ENCODE data around the gene GLUD1. TPM values are rescaled to one million over a fixed set of nuclear protein-coding genes. Genes with fewer than 3 reads are reported as not detected.
"Not testable (repeated sequence)": the region's sequence is repeated elsewhere in the genome, so short reads cannot be mapped to it uniquely, and the experiment has no call there.

GLUD1 gene
- 101 TPM for total RNA-seq
- long read RNA-seq, transcript GLUD1-201 (13 exons, 3,039 nt): major isoform, 316 of 329 reads
- long read RNA-seq, partial matches to known transcripts: 6 of 329 reads
- long read RNA-seq, other reads (novel, unspliced or antisense): 7 of 329 reads

DNA sequence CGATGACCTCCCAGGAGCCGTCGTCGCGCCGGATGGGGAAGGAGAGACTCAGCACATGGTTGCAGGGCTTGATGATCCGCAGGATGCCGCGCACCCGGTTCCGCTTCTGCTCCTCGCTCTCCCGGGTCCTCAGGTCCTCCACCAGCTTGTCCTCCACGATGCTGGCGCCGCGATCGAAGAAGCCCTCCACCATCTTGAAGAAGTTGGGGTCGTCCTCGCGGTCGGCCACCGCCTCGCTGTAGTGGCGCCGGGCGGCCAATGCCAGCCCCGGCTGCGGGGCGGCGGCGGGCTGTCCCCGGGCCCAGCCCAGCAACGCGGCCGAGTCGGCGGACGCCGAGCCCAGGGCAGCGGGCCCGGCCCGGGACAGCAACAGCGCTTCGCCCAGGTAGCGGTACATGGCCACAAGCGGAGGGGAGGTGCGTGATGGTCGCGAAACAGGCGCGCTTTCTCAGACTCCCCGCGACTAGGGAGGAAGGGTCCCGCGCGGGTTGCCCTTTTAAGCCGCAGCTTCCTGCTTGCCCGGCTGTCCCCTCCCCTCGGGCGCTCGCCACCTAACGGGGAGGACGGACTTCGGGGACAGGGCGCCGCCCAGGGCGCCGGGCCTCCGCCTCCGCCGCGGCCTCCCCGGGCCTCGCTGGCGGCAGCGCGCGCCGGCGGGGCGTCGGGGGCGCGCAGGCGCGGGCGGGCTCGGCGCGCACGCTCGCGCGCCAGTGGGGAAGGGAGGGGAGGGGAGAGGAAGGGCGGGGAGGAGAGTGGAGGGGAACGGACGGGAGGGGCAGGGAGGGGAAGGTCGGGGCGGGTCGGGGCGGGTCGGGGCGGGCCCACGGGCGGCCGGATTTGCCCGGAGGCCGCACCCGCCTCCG is at the start of gene GLUD1, which contains the start of gene SHLD2:
Gene GLUD1 (minus strand): TSS at position 471 of the 863 bp plus-strand sequence. CDS start 74 bp downstream, at position 397.
Gene SHLD2 (plus strand): TSS at position 834 of the 863 bp plus-strand sequence. CDS start 56,149 bp downstream, outside the sequence.
- peak; percentile 86 for ATAC-seq (ENCODE audit: poor library complexity)
- peak; percentile 95 for DNase-seq
- intact Hi-C loops (cut with DNase I): no loop called here

DNA sequence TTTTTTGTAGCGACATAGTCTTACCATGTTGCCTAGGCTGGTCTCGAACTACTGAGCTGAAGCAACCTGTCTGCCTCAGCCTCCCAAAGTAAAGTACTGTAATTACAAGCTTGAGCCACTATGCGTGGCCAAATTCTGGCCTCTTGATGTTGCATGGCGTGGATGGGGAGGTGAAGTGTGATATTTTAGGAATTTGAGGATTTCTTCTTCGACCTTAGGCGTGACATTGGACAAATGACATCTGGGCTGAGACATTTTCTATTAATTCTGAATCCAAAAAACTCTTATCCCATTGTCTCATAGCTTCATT is 48.4 kb upstream of the GLUD1 start:
- ATAC-seq (ENCODE audit: poor library complexity); intact Hi-C loops (cut with DNase I); DNase-seq: not testable (repeated sequence)

DNA sequence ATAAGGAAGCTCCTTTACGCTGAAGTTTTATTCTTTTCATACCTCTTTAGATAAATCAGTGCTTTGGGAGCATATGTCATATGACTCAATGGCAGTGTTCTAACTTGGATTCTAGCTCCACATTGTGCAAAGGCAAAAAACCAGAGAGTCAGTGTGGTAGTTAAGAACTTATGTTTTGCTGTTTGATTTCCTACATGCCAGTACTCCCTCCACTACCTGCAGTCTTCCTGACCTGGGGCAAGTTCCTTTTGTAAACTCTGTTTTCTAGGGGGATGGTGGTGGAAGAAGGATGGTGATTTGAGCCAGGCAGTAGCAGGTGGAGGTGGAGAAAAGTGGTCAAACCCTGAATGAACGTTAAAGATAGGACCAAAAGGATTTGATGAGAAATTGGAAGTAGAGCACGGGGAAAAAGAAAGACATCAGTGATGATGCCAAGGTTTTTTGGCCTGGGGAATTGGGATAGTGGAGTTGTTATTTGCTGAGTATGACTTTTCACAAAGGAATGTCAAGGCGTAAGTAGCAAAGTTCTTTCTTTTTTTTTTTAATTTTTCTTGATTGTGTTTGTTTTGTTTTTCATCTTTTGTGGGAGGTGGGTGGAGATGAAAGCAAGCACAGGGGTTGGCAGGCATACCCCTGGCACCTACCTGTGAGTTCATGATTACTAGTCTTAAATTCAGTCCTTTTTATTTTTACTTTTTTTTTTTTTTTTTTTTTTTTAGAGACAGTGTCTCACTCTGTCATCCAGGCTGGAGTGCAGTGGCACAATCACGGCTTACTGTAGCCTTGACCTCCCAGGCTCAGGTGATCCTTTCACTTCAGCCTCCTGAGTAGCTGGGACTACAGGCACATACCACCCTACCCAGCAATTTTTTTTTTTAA is 47.8 kb upstream of the GLUD1 start:
- DNase-seq; intact Hi-C loops (cut with DNase I): not testable (repeated sequence)
- ATAC-seq (ENCODE audit: poor library complexity): peak; percentile 67

DNA sequence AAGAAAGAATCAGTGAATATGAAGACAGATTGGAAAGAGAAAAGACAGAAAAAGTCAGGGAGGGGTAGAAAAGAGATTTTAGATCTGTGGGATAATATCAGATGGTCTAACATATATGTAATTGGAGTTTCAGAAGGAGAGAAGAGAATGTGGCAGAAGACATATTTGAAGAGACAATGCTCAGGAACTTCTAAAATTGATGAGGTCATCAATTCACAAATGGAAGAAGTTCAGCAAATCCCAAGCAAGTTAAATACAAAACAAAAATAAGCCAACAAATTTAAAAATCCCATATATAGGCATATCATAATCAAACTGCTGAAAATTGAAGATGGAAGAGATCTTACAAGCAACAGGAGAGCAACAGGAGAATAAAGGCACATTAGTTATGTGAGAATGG is 42.8 kb upstream of the GLUD1 start:
- ATAC-seq (ENCODE audit: poor library complexity); intact Hi-C loops (cut with DNase I); DNase-seq: not testable (repeated sequence)

DNA sequence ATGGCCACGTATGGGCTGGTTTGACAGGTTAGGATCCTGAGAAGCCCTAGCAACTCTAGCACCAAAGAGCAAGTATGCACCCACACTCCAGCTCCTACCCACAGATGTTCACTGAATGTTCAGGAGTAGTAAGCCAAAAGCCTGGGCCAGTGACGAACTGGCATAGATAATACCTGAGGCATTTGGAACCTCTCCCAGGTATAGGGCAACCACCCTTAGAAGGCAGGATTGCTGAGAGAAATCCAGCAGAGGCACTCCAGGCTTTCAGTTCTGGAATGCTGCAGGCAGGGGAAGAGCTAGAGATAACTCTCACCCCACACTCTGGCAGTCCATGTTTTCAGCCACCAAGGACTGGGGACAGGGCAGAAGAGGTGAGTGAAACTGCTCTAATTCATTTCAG is 39.8 kb upstream of the GLUD1 start:
- ATAC-seq (ENCODE audit: poor library complexity): peak; percentile 89
- DNase-seq; intact Hi-C loops (cut with DNase I): not testable (repeated sequence)

DNA sequence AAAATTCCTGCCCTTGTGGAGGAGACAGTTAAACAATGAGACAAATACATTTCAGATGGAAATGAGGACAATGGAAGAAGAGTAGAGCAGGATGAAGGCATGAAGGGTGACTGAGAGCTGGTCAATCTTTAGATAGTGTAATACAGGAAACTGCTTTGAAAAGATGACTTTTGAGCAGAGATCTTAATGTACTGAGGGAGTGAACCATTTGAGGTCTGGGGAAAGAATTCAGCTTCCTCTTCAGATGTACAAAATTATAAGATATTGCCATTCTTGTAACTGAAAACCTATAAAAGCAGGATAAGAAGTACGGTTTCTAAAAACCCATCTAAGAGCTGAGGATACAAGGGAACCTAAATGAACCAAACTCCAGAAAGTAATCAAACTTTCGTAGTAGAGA is 39.3 kb upstream of the GLUD1 start:
- intact Hi-C loops (cut with DNase I); ATAC-seq (ENCODE audit: poor library complexity); DNase-seq: not testable (repeated sequence)

DNA sequence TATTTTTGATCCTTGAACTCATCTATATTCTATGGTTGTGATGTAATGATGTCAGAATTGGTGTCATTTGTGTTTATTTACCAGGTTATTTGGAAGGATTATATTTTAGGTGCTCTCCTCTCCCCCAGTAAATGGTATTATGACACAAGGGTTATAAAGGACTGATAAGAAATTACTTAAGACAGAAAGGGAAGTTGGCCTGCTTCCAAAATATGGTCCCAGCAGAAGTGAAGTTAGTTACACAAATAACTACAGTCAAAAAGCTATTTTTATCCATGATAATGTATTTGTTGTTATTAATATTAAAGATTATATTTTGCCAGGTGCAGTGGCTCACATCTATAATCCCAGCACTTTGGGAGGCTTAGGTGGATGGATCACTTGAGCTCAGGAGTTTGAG is 37.5 kb upstream of the GLUD1 start:
- intact Hi-C loops (cut with DNase I); DNase-seq: not testable (repeated sequence)

DNA sequence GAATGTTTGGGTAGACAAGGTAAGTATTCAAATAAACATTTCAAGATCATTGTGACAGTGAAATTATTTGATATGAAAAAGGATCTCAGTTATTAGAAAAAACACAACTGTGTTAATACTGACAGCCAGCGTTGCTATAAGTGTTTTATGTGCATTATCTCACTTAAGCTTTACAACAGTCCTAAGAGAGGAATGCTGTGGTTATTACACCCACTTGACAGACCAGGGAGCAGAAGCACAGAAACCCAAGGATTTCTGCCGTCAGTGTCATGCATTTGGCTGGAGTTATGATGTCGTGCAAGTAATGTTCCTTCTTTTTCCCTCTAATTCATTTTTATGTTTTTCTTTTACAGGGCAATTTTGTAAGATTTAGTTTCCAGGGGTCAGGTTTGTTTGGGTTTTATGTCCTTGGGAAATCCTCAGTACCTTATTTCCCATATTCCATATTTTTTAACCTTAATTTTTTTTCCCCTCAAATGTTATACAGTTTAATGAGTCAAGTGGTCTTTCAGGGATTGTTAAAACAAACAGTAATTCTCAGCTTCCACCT is 33.0 kb upstream of the GLUD1 start:
- intact Hi-C loops (cut with DNase I); ATAC-seq (ENCODE audit: poor library complexity); DNase-seq: not testable (repeated sequence)

More for the DNA sequence above, 37.5 kb upstream of the GLUD1 start:
- not testable (repeated sequence) for ATAC-seq (ENCODE audit: poor library complexity)

DNA sequence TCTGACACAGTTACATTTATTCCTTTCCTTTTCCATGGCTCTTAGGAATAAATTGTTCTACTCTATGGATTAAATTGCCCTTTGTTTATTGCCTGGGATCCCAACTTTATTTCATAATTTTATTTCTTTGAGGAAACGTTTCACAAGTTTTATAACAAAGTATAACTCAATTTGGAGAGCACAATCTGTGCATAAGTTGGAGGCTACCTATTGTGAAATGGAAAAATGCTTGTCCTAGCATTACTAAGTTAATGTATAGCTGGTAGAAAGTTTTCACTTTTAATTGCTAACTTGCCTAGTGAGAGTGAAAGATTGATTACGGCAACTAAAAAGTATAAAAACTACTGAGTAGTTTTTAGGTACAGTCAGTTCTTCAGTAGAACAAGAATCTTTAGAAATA is 32.4 kb upstream of the GLUD1 start:
- intact Hi-C loops (cut with DNase I); ATAC-seq (ENCODE audit: poor library complexity); DNase-seq: not testable (repeated sequence)

DNA sequence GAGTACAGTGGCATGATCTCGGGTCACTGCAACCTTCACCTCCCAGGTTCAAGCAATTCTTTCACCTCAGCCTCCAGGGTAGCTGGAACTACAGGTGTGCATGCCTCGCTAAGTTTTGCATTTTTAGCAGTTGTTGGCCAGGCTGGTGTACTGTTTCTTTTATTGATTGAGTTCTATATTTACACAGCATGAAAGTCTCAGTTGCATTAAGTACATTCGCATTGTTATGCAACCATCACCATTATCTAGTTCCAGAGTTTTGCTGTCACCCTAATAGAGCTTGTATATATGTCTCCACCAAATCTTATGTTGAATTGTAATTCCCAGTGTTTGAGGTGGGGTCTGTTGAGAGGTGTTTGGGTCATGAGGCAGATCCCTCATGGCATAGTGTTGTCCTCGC is 28.7 kb upstream of the GLUD1 start:
- ATAC-seq (ENCODE audit: poor library complexity); DNase-seq; intact Hi-C loops (cut with DNase I): not testable (repeated sequence)

DNA sequence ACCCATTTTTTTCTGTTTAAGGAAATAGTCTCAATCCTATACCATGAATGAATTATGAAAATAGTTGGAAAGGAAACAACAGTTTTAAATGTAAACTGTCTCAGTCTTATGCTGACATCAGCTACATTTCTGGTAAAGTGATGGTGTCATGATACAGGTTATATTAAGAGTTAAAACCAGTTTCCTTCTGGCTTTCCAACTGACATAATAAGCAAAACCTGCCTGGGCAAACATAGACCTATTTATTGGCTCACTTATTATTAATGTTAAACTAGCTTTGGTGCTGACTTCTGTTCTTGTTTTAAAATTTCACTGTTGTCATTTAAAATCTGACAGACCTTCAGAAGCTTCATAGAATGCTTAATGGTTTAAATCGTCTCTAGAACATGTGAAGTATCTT is 24.4 kb upstream of the GLUD1 start:
- ATAC-seq (ENCODE audit: poor library complexity); intact Hi-C loops (cut with DNase I); DNase-seq: not testable (repeated sequence)

DNA sequence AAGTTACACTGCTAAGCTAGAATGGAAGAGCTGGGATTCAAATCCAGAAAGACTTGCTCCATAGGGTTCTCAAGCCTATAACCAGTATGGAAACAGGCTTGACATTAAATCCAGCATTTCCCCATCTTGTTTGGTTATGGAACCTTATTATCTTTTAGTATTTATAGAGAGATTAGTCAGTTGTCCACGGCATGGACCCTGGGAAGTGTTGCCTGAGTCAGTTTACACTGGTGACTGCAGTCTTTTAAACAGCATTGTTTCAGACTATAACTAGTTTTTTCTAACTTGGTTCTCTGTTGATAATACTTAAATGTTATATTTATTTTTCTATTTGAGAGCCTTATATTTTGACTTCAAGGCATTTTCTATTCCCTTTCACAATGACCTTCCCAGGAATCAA is 23.5 kb upstream of the GLUD1 start:
- ATAC-seq (ENCODE audit: poor library complexity); DNase-seq; intact Hi-C loops (cut with DNase I): not testable (repeated sequence)

DNA sequence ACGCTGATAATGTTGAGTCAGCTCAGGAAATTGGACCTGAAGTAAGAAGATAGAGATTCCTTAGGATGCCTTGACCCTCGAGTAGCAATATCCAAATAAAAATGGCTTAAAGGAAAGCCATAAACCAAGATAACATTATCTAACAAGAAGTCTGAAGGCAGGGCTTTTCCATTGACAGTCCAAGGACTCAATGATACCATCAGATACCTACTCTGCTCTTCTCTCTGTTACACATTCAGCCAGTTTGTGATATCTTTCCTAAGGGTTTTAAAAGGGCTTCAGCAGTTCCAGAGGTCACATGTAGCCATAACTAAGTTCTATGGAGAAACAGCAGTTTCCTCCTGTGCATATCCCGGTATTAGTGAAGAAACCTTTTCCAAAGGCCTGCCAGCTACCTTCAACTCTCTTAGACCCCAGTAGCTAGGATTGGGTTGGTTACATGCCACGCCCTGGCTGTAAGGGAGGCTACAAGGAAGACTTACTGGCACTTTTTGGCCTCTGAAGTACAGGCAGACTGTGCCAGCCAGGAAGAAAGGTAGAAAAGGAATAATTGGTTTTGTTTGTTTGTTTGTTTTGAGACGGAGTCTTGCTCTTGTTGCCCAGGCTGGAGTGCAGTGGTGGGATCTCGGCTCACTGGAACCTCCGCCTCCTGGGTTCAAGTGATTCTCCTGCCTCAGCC is 10.9 kb upstream of the GLUD1 start:
- ATAC-seq (ENCODE audit: poor library complexity): no peak
- no peak for DNase-seq
- intact Hi-C loops (cut with DNase I): no loop called here

DNA sequence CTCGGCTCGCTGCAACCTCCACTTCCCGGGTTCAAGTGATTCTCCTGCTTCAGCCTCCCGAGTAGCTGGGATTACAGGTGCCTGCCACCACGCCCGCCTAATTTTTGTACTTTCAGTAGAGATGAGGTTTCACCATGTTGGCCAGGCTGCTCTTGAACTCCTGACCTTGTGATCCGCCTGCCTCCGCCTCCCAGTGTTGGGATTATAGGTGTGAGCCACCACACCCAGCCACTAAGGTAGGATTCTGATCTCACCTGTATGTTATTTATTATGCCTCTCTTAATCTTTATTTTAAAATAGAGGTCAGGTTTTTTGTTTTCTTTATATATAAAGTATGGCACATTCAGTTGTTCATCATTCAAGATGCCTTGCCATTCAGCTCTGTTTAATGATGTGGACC is 10.1 kb upstream of the GLUD1 start:
- DNase-seq; ATAC-seq (ENCODE audit: poor library complexity); intact Hi-C loops (cut with DNase I): not testable (repeated sequence)

DNA sequence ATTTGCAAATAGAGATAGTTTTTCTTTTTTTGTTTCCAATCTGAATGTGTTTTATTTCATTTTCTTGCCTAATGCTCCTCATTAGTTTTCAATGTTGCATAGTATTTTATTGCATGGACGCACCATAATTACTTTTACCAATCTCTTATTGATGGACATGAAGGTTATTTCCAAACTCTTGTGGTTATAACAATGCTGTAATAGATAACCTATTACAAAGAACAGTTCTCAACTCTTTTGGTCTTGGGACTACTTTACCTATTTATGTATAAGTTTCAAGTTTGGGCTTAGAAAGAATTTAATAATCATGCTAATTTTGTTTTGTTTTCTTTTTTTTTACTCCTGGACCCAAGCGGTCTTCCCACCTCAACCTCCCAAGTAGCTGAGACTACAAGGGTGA is 7.4 kb upstream of the GLUD1 start:
- DNase-seq (no peak), ATAC-seq (ENCODE audit: poor library complexity) (no peak)
- intact Hi-C loops (cut with DNase I): no loop called here

DNA sequence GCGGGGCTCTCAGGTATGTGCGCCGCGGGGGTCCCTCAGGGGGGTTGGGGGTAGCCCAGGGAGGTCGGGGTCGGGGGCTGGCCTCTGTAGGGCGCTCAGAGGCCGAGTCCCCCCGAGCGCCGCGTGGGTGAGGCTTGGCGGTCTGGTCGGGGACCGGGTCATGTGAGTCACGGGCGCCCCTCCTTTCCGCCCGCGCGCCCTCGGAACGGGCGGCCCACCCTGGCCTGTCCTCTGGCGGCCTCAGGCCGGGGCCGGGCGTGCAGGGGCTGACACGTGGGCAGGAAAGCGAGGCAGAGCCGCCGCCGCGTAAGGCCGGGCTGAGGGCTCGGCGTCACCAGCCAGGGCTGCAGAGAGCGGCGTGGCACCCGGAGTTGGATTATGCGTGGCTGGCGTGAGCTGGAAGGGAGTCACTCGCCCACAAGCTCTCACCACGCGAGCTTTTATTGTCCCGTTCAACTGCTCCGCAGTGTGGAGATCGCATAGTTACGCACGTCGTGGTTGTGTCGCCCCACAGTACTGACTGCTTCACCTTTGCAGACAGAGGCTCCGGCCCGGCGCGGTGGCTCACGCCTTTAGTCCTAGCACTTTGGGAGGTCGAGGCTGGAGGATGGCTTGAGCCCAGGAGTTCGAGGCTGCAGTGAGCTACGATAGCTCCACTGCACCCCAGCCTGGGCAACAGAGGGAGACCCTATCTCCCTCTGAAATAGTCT is 748 bp upstream of the GLUD1 start:
- intact Hi-C loops (cut with DNase I): no loop called here
- peak; percentile 90 for ATAC-seq (ENCODE audit: poor library complexity)
- peak; percentile 91 for DNase-seq

DNA sequence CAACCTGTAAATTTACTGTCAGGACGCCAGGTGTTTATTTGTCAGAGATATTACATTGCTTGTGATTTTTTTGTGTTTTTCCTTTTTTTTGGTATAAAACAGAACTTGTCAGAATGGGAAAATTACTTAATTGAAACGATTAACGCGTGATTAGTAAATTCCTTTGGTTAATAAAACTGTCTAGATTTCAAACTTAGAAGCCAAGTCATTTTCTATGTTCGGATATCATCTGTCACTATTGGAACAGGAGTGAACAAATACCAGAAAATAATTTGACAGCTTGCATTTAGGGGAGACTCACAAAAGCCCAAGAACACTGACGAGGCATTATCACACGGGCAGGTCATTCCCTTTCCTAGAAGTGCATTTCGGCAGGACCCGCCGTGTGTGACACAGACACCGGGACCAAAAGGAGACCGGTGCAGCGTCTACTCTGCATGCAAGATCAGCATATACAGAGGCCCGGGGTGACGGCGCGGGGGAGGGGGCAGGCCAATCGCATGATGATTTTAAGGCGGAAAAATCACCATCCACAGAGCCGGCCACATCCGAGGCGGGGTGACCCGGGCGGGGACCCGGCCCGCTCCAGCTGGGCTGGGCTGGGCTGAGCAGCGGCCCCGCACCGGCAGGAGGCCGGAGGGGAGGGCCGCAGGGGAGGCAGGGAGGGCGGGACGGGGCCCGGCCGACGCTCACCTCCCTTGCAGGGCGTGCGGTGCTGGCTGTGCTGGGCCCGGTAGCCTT is 841 bp downstream of the GLUD1 start:
- intact Hi-C loops (cut with DNase I): no loop called here
- DNase-seq (peak; percentile 81), ATAC-seq (ENCODE audit: poor library complexity) (peak; percentile 36)

Data from Right ventricle myocardium superior (tissue), 1 donor.